HL-60/S4 (cell line): ENCODE data around the gene PRKD1.

Experiments
- in situ Hi-C: fragments of 300-500 bp; cut with MboI; formaldehyde crosslinking; loops from 2 replicates; pipeline ENCODE4 v1.14.3; 2022; ENCODE audit warnings: low sequenced_read_pairs

Gene PRKD1

DNA sequence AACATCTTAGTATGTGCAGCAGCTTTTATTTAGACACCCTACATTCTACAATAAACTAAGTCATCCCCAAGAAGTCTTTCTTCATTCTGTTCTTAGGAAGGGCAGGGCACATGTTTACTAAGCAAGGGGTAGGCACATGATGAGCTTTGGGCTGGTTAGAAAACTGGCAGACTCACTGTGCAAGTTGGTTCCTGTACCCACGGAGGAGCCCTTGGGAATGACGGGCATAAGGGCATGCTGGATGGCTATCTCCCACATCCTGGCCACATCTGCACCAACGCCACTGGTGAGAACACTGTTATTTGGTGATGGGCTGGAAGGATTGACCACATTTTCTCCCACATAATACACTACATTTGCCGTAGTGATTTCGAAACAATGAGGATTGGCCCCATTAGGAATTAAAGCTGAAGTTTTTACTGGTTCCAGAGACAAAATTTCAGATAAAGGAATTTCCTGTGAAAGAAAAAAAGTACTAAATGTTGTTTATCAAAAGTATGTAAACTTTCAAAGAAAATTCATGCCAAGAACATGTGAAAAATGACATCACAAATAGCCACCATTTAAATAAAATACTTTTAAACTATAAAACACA, 297.0 kb downstream of the PRKD1 start:
- in situ Hi-C loops: no loop called here

GRCh38 chr14:29629839-29630238, 297.8 kb downstream of the PRKD1 start:
- in situ Hi-C loops: no loop called here

DNA sequence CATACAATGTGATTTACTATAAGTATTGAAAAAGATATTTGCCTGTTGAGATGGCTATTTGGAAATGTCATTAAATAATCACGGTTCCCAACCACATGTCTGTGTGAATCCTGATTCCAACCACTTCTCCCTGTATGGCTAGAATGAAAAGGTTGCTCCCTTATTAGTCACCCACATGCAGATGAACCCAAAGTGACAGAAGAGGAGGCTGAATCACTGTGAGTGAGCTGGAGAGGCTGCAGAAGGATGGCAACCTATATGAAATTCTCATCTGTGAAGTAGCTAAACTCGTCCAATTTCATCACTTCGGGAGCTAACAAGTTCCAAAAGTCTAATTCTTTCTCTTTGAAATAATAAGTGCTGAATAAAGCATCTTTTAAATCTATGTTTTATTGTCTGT, 300.5 kb downstream of the PRKD1 start:
- in situ Hi-C loops: no loop called here

DNA sequence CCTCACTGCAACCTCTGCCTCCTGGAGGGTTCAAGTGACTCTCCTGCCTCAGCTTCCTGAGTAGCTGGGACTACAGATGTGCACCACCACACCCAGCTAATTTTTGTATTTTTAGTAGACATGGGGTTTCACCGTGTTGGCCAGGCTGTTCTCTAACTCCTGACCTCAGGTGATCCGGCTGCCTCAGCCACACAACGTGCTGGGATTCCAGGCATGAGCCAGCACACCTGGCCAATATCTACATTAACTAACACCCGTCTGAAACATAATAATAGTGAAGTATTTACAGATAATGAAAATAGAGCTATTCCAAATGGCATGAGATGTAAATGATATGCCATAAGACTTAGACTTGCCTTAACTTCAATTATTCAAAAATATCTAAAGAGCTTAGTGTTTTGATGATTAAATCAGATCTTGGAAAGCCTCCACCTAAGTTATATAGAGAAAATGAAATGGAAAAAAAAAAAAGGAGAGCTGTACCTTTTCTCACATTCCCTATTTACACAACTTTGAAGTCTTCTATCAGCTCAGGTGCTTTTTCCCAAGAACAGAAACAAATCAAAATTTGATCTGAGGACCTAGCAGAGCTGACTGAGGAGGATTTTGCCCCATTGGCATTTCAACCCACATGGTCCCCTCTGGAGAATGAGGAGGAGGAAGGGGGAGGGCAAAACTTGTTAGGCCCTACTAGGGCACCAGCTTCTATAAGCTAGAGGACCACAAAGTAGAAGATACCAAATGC, 309.2 kb downstream of the PRKD1 start:
- in situ Hi-C loops: no loop called here

DNA sequence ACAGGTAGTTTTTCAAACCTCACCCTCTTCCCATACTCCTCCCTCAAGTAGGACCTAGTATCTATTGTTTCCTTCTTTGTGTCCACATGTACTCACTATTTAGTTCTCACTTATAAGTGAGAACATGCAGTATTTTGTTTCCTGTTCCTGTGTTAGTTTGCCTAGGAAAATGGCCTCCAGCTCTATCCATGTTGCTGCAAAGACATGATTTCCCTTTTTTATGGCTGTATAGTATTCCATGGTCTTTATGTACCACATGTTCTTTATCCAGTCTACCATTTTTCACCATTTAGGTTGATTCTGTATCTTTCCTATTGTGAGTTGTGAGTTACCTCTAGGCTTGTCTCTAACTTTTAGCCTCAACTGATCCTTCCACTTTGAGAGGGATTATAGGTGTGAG, 310.7 kb downstream of the PRKD1 start:
- in situ Hi-C loops: no loop called here

- in situ Hi-C loops: no loop called here
These were observed 318.8 kb downstream of the PRKD1 start for GRCh38 chr14:29608861-29609260.

DNA sequence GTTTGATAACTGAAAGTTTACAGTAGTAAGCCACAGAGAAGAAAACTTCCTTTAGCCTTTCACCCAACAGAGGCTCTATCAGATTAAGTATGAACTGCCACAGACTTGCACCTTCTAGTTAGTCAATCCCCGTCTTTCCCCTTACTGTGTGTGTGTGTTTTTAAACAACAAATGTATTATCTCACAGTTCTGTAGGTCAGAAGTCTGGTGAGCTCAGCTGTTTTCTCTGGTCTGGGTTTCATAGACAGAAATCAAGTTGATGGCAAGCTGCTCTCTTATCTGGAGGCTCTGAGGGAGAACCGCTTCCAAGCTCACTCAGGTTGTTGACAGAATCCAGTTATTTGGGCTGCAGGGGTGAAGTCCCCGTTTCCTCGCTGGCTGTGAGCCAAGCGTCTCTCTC, 320.5 kb downstream of the PRKD1 start:
- in situ Hi-C loops: no loop called here

- in situ Hi-C loops: no loop called here
These were observed 324.0 kb downstream of the PRKD1 start for GRCh38 chr14:29603696-29604095.

GRCh38 chr14:29601616-29602015, 326.0 kb downstream of the PRKD1 start:
- in situ Hi-C loops: no loop called here

DNA sequence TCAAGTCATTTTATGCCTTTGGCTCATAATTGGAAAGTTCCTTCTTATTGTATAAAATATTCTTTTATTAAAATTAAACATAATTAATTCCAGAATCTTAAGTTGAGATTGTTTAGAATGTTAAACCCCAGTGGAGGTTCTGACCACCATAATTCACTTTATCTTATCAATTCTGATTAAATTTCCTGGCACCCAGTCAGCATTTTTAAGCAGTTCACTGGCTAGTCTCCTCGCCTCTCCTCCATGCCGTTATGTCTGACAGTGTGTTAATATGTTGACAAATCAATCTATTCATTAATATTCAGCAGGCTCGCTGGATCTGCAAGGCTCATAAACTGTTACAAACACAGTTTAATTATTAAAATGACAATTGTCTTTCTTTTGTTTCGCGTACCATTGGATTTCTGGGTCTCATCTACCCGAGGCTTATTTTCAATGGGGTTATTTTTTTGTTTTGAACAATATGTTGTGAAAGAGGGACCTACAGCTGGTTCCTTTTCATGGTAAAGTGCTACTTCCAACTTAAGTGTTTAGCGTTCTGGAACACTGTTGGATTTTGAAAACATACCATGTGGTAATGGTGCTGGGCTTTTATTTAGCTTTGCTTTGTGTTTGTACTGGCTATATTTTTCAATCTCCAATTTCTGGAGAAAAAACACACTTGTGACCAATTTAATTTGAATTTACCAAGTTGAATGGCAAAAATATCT, 339.7 kb downstream of the PRKD1 start:
- in situ Hi-C loops: no loop called here

DNA sequence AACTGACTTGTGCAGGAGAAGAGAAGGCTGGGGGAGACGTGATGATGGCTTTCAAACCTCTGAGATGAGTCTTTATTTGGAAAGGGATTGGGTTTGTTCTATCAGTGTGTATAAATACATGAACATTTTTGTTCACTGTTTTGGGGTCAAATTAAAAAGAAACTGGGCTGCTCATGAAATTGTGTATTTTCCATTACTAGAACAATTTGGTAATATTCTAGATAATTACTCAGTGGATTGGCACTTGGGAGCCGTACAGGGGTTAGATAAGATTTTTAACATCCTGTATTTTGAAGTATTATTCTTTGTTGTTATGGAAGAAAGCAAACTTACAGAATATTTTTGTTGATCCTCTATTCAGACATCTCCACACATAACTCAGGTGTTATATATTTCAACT, 340.6 kb downstream of the PRKD1 start:
- in situ Hi-C loops: no loop called here

DNA sequence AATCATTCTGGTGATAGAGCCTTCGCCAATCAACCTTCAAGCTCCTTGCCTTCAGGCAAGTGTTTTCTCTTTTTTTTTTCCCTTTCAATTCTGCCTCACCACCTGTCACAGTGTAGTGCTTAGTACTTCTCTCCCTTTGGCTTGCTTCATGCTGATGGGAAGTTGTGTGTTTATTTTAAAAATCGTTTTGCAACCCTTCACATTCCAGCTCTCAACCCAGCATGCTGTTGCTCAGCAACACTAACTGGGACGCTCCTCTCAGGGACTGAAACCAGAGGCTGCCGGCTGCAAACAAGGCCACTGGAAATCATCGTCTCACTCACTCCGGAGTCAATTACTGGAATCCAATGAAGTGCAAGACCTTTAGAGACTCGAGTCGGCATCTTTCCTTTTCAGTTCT, 342.7 kb downstream of the PRKD1 start:
- in situ Hi-C loops: no loop called here

GRCh38 chr14:29580763-29581162, 346.9 kb downstream of the PRKD1 start:
- in situ Hi-C loops: no loop called here

DNA sequence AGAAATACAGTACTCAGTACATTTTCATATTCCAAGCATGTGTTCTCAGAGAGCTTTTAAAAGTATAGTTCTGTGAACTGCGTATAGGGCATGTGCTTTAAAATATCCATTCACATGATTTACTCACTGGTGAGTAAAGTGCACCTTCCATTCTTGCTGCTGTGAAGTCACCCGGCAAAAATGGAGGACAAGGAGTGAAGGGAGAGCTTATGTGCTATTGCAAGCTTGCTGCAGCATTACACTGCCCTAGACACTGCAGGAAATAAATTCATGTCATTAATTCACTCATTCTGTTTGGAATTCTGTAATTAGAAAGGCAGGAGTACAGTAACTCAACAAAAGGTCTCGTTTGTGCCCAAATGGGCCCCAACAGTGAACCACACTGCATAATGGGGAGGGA, 347.8 kb downstream of the PRKD1 start:
- in situ Hi-C loops: no loop called here

GRCh38 chr14:29576927-29577326, 350.7 kb downstream of the PRKD1 start:
- in situ Hi-C loops: no loop called here

DNA sequence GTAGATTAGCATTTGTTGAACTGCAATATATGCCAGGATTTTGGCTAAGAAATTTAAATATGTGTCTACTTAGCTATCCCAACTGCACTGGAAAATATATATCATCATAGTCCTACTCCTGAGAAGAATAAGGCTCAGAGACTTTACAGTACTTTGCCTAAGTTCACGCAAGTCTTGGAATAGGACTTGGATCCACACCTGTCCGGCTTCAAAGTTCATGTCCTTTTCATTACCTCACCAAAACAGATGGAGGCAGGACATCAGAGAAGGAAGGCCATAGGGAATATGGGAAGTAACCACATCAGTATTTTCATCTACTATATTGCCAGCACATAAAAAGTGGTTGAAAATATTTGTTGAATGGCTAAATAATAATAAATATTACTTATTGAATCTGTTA, 358.5 kb downstream of the PRKD1 start:
- in situ Hi-C loops: loop anchor here (25.0 kb wide), 1 partner anchor 643 kb away; no protein-coding TSS in a partner anchor

GRCh38 chr14:29566194-29566593, 361.5 kb downstream of the PRKD1 start:
- in situ Hi-C loops: loop anchor here (25.0 kb wide), 1 partner anchor 646 kb away; no protein-coding TSS in a partner anchor

GRCh38 chr14:29558516-29558915, 369.1 kb downstream of the PRKD1 start:
- in situ Hi-C loops: loop anchor here (25.0 kb wide), 1 partner anchor 654 kb away; no protein-coding TSS in a partner anchor

DNA sequence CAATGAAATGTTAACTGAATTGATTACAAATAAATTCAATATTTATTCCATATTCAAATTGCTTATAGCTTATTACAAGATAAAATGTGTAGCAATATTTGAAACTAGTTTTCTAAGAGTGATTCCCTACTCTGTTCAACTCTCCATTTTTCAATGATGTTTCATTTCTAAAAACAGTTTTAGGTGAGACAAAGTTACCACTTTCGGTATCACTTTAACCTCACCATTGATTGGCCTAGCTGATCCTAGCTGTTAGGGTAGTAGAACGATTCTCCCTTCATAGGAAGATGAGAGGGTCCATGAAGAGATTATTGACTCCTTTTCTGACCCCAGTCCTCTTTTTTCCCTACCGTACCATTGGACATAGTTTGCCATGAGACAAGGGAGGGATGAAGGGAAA, 373.3 kb downstream of the PRKD1 start:
- in situ Hi-C loops: loop anchor here (25.0 kb wide), 1 partner anchor 658 kb away; no protein-coding TSS in a partner anchor

DNA sequence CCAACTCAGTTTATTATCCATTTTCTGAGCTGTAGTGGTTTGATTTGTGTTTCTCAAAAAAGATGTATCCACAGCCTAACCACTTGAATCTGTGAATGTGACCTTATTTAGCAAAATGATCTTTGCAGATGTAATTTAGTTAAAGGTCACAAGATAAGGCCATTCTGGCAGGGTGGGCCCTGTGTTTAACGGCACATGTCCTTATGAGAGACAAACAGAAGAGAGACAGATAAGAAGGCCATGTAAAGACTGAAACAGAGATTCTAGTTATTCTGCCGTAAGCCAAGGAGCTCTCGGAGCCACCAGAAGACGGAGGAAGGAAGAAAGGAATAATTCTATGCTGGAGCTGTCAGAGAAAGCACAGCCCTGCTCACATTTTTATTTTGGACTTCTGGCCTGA, 374.2 kb downstream of the PRKD1 start:
- in situ Hi-C loops: loop anchor here (25.0 kb wide), 1 partner anchor 659 kb away; no protein-coding TSS in a partner anchor

DNA sequence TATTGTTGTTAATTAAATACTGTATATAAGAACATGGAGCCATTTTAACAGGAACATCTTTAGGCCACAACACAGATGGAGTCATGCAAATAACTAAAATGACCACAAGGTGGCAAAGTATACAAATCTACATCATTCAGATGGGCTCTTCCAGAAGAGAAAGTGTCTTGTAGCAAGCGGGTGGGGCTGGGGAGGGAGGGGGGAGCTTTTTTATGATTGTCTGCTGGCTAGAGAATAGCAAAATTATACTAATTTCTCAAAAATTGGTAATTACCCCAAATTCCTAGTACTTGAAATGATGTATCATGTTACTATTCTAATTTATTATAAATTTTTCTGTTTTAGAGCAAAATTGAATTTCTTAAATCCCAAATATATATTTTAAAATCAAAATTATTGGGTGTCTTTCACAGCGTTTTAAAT, 378.7 kb downstream of the PRKD1 start:
- in situ Hi-C loops: loop anchor here (25.0 kb wide), 1 partner anchor 787 kb away; the partner anchor contains the start of gene FOXG1

- in situ Hi-C loops: loop anchor here (25.0 kb wide), 1 partner anchor 783 kb away; the partner anchor contains the start of gene FOXG1
These were observed 381.9 kb downstream of the PRKD1 start for GRCh38 chr14:29545714-29546113.
